IPS DF 4.7 (cell line): ENCODE measurements around the gene ARHGEF2.
"Not testable (repeated sequence)": the region's sequence is repeated elsewhere in the genome, so short reads cannot be mapped to it uniquely, and the experiment has no call there.

Source experiments
- DNase-seq: peaks from one replicate; pipeline ENCODE4 v3.0.0-alpha.2; 2013; ENCODE audit warnings: low spot score; ENCODE audit errors: extremely low read depth

The ARHGEF2 gene

GRCh38 chr1:155990005-155990739 lies 11.8 kb upstream of the ARHGEF2 start:
- DNase-seq, result no peak

GRCh38 chr1:155989242-155990004 lies 11.1 kb upstream of the ARHGEF2 start:
- no peak for DNase-seq

- DNase-seq, result not testable (repeated sequence)
Observed at GRCh38 chr1:155984903-155985645, 6.7 kb upstream of the ARHGEF2 start.

GRCh38 chr1:155984341-155984740 lies 6.0 kb upstream of the ARHGEF2 start:
- peak; percentile 51 for DNase-seq

GRCh38 chr1:155983191-155984024 lies 5.1 kb upstream of the ARHGEF2 start:
- no peak for DNase-seq

- no peak for DNase-seq
Observed at GRCh38 chr1:155982106-155982505, 3.8 kb upstream of the ARHGEF2 start.

- DNase-seq, result no peak
Observed at GRCh38 chr1:155981266-155982088, 3.1 kb upstream of the ARHGEF2 start.

- DNase-seq, result no peak
Observed at GRCh38 chr1:155979597-155980343, 1.4 kb upstream of the ARHGEF2 start.

- DNase-seq, result no peak
Observed at GRCh38 chr1:155978973-155979429, 654 bp upstream of the ARHGEF2 start.

GRCh38 chr1:155977690-155978324 lies 540 bp downstream of the ARHGEF2 start:
- no peak for DNase-seq

GRCh38 chr1:155976913-155977689 lies 1.2 kb downstream of the ARHGEF2 start:
- no peak for DNase-seq

- no peak for DNase-seq
Observed at GRCh38 chr1:155976062-155976912, 2.1 kb downstream of the ARHGEF2 start.

GRCh38 chr1:155975375-155976061 lies 2.8 kb downstream of the ARHGEF2 start:
- no peak for DNase-seq

- DNase-seq, result no peak
Observed at GRCh38 chr1:155974208-155975115, 3.9 kb downstream of the ARHGEF2 start.

- DNase-seq, result no peak
Observed at GRCh38 chr1:155973723-155974122, 4.6 kb downstream of the ARHGEF2 start.
